HG02588 (cell line): Measurements from ENCODE around the gene SLC18A2.
"Not testable (repeated sequence)": the region's sequence is repeated elsewhere in the genome, so short reads cannot be mapped to it uniquely, and the experiment has no call there.

Experiments
- ATAC-seq: cut with Tn5 transposase; IDR thresholded peaks from one replicate; pipeline ENCODE4 v1.9.1; 2021; ENCODE audit warnings: mild to moderate bottlenecking, moderate library complexity; ENCODE audit not compliant: unreplicated experiment

Gene SLC18A2

GRCh38 chr10:117240621-117241529, at the start of gene SLC18A2:
SLC18A2 (plus strand) TSS chr10:117241114; CDS start chr10:117241694, 580 bp downstream.
- ATAC-seq = no peak

GRCh38 chr10:117197189-117197588, 43.7 kb upstream of the SLC18A2 start, which contains the start of gene KCNK18:
KCNK18 (plus strand) TSS chr10:117197489; CDS start chr10:117197489, 0 bp downstream.
- no peak for ATAC-seq

GRCh38 chr10:117198088-117198487, 42.8 kb upstream of the SLC18A2 start:
- no peak for ATAC-seq

GRCh38 chr10:117201826-117202225, 39.1 kb upstream of the SLC18A2 start:
- no peak for ATAC-seq

- no peak for ATAC-seq
Measured at GRCh38 chr10:117204316-117204715, 36.6 kb upstream of the SLC18A2 start.

- ATAC-seq = no peak
Measured at GRCh38 chr10:117212176-117212575, 28.7 kb upstream of the SLC18A2 start.

GRCh38 chr10:117214401-117214800, 26.5 kb upstream of the SLC18A2 start:
- ATAC-seq = no peak

- ATAC-seq = no peak
Measured at GRCh38 chr10:117215079-117215478, 25.8 kb upstream of the SLC18A2 start.

GRCh38 chr10:117216028-117216427, 24.9 kb upstream of the SLC18A2 start:
- ATAC-seq = no peak

GRCh38 chr10:117216611-117217195, 24.2 kb upstream of the SLC18A2 start:
- peak; percentile 87 for ATAC-seq

- ATAC-seq = no peak
Measured at GRCh38 chr10:117217196-117217761, 23.6 kb upstream of the SLC18A2 start.

GRCh38 chr10:117218654-117219053, 22.3 kb upstream of the SLC18A2 start:
- no peak for ATAC-seq

- ATAC-seq = no peak
Measured at GRCh38 chr10:117221156-117221711, 19.7 kb upstream of the SLC18A2 start.

GRCh38 chr10:117222552-117222951, 18.4 kb upstream of the SLC18A2 start:
- no peak for ATAC-seq

GRCh38 chr10:117222976-117223692, 17.8 kb upstream of the SLC18A2 start:
- no peak for ATAC-seq

GRCh38 chr10:117223693-117224430, 17.1 kb upstream of the SLC18A2 start:
- no peak for ATAC-seq

- no peak for ATAC-seq
Measured at GRCh38 chr10:117224881-117225280, 16.0 kb upstream of the SLC18A2 start.

- no peak for ATAC-seq
Measured at GRCh38 chr10:117226813-117227451, 14.0 kb upstream of the SLC18A2 start.

- no peak for ATAC-seq
Measured at GRCh38 chr10:117228210-117228609, 12.7 kb upstream of the SLC18A2 start.

GRCh38 chr10:117230107-117230506, 10.8 kb upstream of the SLC18A2 start:
- ATAC-seq = not testable (repeated sequence)
